Activated T-helper 9 cell treated with anti-CD3 and anti-CD28 coated beads, Interleukin-2, amount 50 U/mL, for 16 hours (primary cell): Measurements from ENCODE around the gene UQCRHL.
"Not testable (repeated sequence)": the region's sequence is repeated elsewhere in the genome, so short reads cannot be mapped to it uniquely, and the experiment has no call there.

Experiments used
- DNase-seq: peaks from one replicate; pipeline ENCODE4 v3.0.0-alpha.2; 2020; ENCODE audit warnings: low read depth

Gene UQCRHL

DNA sequence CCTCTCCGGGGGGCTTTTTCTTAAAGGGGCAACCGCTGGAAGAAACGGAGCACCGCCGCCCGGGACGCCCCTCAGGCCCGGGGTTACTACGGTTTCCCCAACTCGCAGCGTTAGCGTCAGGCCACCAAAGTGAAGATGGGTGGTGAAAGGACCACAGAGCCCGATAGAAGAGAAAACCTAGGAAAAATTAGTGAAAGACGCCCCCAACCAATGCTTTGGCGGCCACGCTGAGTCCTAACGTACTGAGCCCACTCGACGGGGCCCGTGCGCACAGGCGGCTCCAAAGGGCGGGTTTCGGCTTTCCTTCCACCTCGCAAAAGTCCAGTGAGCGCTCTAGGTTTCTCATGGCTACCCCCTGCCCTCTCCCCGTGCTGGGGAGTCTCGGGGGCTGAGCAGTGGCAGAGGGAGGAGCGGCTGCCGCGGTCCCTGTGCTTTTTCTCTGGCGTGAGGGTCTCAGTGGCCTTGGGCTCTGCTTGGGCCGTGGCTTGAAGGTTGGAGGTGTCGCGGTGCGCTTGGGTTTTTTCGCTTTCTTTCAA, 27.8 kb upstream of the UQCRHL start:
- peak; percentile 35 for DNase-seq

DNA sequence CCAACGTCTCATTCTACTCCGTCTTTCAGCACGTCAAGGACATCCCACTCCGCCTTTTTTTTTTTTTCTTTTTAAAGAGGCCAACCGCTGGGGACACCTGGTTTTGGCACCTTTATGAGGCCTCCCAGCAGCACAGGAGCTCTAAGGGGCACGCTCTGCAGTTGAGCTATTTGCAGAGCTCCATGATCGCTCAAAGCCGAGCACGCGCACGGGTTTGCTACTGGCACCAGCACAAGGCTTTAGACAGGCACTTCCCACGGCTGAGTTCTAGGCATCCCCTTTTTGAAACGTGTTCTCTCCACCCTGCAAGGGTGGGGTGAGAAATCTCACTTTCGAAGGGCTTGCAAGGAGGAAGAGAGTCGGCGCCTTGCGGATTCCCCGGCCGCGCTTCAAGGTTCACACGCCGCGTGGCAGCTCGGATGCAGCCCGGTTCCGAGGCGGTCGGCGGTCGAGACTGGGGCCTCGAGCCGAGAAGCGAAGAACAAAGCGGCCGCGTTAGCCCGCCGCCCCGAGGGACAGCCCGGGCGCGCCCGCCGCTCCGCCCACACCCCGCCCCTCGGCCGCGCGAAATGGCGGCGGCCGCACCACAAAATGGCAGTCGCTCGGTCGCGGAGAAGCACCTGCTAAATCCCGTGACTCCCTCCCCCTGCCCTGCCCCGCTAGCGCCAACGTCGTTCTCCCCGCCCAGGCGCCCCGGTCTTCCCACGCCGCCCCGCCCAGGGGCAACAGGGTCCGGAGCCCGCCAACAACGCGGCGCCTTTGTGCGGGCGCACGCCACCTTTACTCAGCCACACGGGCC, 27.2 kb upstream of the UQCRHL start:
- peak; percentile 85 for DNase-seq

DNA sequence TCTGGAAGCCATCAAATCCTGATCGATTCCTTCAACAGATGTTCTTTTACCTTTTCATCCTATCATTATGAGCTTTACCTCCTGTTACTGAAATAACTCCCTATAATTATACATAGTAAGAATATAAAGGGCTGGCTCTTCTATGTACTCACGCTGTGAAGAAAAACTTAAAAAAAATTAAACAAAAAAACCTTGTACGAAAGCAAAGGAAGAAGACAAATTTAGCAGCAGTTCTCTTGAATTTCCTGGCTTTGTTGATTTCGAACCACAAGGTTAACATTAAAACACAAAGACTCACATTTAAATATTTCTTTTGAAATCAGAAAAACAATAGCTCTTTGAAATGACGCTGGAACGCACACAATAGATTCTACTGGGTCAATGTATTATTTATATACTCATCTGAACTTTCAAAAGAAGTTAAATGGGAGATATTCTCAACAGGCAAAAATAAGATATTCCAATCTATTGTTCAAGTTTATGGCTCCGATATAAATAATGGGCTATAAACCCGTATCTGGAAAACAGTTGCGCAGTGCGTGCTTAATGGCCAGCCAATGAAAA, 26.5 kb upstream of the UQCRHL start:
- no peak for DNase-seq

DNA sequence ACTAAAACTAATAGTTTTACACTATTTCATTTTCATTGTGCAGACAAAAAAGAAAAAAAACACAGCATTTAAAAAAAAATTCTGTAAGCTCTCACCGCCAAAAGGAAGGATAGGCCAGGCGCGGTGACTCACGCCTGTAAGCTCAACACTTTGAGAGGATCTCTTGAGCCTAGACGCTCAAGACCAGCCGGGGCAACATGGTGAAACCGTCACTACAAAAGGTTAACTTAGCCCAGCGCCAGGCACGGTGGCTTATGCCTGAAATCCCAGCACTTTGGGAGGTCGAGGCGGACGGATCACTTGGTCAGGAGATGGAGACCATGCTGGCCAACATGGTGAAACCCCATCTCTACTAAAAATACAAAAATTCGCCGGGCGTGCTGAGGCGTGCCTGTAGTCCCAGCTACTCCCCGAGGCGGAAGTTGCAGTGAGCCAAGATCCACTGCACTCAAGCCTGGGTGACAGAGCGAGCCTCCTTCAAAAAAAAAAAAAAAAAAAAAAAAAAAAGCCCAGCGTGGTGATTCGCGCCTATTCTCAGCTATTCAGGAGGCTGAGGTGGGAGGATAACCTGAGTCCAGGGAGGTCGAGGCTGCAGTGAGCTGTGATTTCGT, 25.7 kb upstream of the UQCRHL start:
- peak; percentile 45 for DNase-seq

DNA sequence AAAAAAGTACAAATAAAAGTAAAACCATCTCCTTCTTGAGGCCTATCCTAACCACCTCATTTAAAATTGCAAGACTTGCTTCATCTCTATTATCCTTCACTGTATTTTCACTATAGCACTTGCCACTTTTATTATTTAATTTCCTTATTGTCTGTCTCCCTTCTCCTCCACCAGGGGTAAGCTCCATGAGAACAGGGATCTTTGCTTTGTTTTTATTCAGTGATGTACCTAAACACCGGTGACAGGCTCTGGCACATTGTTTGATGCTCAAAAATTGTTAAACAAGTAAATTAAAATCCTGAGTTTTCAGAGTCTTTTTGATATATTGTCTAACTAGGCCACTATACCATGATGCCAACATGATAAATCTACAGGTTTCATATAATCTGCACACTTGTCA, 22.8 kb upstream of the UQCRHL start:
- no peak for DNase-seq

DNA sequence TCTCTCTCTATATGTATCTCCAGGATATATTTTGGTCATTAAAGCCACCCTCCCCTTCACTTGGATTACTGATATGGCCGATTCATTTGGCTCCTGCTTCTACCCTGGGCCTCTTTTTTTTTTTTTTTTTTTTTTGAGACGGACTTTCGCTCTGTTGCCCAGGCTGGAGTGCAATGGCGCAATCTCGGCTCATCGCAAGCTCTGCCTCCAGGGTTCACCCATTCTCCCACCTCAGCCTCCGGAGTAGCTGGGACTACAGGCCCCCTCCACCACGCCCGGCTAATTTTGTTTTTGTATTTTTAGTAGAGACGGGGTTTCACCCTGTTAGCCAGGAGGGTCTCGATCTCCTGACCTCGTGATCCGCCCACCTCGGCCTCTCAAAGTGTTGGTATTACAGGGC, 21.5 kb upstream of the UQCRHL start:
- DNase-seq: not testable (repeated sequence)

DNA sequence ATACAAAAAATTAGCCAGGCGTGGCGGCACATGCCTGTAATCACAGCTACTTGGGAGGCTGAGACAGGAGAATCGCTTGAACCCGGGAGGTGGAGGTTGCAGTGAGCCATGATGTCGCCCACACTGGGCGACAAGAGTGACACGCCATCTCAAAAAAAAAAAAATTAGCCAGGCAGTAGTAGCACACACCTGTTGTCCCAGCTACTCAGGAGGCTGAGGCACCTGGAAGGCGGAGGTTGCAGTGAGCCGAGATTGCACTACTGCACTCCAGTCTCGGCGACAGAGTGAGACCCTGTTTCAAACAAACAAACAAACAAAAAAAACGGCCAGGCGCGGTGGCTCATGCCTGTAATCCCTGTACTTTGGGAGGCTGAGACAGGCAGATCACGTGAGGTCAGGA, 20.1 kb upstream of the UQCRHL start:
- not testable (repeated sequence) for DNase-seq

DNA sequence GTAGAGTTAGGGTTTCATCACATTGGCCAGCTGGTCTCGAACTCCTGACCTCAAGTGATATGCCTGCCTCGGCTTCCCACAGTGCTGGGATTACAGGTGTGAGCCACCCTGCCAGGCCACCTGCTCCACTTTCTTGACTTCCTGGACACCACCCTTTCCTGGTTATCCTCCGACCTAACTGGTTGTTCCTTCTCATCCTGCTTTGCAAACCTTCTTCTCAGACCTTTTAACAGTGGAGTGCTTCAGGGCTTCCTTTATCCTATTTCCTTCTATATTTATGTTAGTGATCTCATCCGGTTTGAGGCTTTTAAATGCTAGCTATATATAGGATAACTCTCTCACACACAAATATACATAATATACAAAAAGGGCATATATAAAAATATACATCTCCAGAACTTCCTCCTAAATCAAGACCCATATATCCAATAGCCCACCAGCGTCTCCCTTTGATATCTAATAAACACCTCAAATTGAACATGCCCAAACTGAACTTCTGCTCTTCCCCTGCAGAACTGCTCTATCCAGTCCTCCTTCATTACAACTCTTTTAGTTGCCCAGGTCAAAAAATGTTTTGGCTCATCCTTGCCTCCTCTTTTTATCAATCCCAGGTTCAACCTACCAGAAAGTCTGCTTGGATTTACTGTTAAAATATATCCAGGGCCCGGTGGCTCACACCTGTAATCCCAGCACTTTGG, 19.5 kb upstream of the UQCRHL start:
- DNase-seq: no peak

DNA sequence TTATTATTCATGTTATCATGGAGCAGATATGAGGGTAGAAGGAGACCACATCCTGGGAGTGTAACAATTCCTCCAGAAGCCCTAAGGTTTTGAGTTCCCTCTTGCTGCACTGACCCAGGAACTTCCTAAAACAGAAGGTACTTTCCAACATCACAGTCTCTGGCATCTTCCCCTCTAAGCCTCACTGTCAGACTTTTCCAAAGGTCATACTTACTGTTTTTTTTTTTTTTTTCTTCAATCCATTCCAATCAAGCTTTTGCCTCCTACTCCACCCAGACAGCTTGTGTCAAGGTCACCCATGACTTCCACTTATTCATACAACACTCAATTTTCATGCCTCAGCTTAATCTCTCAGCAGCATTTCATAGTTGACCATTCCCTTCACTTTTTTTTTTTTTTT, 18.4 kb upstream of the UQCRHL start:
- DNase-seq: no peak

DNA sequence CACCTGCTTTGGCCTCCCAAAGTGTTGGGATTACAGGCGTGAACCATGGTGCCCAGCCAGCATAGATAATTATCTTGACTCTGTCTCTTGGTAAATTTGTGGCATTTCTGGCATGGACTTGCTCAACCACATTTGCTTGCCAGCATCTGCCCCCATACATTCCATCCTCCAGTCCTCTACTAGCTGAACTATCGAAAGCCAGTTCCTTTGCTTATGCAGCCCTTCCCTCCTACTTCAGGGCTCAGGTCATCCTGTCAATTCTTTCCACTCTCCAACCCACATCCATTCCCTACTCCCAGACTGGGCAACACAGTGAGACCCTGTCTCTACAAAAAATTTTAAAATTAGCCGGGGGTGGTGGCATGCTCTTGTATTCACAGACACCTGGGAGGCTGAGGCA, 13.0 kb upstream of the UQCRHL start:
- no peak for DNase-seq

DNA sequence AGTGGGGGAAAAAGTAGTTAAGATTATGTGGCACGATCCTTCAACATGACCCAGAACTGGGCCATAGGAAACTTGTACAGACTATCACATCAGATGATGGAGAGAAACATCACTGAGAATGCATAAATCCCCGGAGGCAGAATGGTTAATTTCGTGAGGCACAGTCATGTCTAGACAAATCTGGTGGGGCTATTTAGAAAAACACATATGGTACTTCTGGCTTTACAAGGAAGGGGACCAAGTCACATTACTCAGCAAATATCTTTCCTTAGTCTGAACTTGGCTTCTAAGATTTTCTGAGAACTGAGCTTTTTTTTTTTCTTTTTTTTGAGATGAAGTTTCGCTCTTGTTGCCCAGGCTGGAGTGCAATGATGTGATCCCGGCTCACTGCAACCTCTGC, 9.2 kb upstream of the UQCRHL start:
- DNase-seq: no peak

DNA sequence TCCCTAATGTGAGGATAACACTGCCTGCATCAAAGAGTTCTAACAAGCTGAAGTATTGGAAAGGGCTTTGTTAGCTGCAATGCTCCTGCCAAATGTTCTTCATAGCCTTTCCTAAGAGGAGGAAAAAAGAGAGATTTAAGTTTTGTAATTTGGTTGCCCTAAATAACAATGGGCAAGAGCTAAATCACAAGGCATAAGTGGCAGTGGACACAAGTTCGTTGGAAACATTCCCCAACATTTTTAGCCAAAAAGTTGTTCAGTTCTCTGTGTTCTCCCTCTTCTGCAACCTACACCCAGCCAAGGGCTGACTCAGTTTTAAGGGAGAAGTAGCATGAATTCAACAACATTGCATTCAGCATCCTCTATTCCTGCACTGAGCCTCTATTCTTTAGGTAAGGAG, 2.6 kb upstream of the UQCRHL start:
- no peak for DNase-seq

DNA sequence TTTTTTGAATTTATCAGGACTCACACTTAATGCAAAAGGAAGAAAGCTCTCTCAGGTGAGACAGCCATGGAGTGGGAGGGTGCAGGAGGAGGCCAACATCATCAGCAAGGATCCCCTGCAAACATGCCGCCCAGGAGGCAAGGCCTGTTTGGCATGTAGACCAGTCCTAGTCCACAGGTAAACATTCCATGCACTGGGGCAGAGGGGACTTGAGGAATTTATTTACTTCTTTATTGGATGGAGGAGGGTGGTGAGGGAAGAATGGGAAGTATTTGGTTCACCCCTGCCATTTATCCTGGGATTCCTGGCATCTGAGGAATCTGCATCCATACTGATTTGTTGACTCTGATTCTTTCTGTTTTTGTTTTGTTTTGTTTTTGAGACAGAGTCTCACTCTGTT, 1.5 kb upstream of the UQCRHL start:
- no peak for DNase-seq

DNA sequence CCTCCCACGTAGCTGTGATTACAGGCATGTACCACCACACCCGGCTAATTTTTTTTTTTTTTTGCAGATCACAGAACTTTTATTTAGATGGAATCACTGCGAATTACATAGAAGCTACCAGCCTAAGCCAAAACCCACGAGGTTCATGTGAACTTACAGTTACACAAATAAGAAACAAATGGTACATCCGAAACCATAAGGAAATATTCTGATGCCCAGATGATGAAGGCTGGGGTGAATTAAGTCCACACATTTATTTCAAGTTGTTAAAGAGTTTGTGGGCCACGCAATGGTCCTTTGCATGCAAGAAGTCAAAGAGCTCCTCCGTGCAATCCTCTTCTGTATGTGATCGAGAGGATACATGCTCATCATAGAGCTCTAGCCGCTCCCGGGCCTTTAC, 328 bp downstream of the UQCRHL start:
- DNase-seq: no peak

DNA sequence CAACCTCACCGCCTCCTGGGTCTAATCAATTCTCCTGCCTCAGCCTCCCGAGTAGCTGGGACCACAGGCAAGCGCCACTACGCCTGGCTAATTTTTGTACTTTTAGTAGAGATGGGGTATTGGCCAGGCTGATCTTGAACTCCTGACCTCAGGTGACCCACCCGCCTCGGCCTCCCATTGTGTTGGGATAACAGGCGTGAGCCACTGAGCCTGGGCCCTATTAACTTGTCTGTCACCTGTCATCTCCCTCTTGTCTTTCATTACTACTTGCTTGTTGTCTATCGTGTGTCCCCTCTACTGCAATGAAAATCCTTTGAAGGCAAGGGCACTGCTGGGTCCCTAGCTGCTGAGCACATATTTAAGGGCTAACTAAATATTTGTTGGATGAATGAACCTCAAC, 3.4 kb downstream of the UQCRHL start:
- no peak for DNase-seq

DNA sequence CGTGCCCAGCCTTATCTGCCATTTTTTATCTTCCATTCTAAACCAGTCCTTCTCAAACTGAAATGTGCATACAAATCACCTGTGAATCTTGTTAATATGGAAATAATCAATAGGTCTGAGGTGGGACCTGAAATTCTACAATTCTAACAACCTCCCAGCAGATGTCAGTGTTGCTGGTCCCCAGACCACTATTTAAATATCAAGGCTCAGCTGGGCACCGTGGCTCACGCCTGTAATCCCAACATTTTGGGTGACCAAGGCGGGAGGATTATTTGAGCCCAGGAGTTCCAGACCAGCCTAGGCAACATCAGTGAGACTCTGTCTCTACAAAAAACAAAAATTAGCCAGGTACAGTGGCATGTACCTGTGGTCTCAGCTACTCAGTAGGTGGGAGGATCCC, 4.1 kb downstream of the UQCRHL start:
- no peak for DNase-seq

DNA sequence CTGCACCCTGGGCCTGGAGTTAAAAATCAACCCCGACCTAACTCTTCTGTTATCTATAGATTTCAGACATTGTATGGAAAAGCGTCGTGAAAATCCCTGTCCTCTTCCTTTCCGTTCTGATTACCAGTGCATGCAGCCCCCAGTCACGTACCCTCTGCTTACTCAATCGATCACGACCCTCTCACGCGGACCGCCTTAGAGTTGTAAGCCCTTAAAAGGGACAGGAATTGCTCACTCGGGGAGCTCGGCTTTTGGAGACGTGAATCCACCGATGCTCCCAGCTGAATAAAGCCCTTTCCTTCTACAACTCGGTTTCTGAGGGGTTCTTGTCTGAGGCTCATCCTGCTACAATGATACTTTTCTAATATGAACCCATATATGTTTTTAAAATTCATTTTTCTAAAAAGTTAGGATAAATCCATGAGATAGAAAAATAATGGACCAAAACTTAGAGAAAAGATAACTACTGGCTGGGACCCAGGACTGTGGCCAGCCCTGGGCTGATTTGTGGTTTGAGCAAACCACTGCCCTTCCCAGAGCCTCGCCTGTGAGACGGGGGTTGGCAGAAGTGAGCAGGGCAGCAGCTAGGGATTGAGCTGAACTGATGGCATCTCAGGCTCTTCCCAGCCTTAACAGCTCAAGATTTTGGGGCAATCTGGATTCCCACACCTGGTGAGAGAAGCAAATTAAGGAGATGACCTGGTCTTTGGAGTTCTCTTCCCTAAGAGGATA, 5.0 kb downstream of the UQCRHL start:
- DNase-seq: no peak

DNA sequence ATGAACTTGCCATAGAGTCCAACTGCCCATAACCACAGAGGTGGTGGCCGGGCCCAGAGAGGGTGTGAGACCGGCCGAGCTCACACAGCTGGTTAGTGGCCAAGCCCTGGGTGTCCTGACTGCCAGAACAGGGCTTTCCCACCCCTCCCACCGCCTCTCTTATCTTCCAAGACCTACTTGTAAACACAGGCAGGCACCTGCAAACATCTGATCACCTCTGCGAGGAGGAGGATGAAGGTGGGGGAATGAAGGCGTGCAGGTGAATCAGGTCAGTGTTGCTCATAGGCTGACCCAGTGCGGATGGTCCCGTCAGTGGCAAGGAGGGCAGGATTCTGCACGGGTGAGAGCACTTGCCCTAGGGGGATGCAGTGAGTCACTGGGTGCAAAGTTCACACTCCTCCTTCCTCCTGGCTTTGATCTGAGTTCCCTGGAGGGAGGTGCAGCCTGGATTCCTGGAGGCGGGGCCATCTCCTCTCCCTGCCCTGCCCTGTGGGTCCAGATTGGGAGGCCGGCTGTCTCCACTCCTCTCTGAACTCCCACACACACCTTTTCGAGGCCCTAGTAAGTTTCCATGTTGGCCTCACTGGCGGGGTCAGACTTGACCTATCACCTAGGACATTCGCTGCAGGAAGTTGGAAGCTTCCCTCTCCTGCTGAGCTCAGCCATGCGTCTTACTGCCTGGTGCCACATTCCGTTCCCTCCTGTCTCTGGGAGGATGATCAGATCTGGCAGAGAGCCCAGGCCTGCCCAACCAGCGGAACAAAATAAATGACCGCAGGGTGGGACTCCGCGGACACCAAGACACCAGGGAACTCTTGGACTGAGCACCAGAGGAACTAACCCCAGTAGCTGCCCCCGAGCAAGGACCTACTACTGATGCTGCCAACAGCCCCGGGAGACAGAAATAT, 7.3 kb downstream of the UQCRHL start:
- DNase-seq: no peak

DNA sequence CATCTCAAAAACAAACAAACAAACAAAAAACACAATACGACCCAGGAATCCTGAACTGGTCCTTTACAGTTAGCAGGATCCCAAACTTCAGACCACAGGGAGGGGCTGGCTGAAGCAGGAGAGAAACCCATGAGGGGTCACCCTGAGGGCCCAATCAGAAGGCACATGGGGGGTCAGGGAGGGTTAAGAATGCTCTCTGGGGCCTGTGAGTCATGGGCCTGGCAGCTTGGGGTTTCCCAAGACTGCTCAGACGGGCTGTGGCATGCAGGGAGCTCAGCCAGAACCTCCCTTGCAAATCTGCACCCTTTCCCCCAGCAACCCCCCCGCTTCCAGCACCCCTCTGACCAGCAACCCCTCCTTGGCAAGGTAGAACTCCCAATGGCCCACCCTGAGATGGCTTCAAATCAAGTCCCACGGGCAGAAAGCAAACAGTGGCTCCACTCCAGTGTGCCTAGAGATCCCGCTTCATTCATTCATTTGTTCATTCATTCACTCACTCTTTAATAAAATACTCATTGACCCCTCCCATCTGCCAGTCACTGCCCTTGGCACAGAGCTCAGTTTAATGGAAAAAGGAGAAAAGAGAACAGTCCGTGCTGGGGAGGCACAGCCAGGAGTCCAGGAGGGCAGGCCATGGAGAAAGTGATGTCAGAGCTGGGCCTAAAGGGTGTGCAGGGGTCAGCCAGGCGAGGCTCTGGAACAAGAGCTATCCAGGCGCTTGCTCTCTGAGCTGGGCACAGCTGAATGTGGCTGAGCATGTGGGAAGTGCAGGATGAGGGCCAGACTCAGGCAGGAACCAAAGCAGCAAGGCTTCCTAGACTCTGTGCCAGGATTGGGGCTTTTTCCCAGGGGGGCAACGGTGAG, 8.2 kb downstream of the UQCRHL start:
- DNase-seq: no peak
